Suprapubic skin (tissue), 4 donors: ENCODE data around the gene SULF2. TPM values are rescaled to one million over a fixed set of nuclear protein-coding genes. Genes with fewer than 3 reads are reported as not detected.

Experiments
- DNase-seq, 2 donors: peaks; one replicate each; pipeline ENCODE4 v3.0.0-alpha.2; 2019; ENCODE audit warnings: low spot score in 2 of 2
- H3K27ac ChIP-seq: fragments of 200-600 bp; sonication (generic); one replicate; pipeline ENCODE4 v1.5.1; 2019
- H3K27me3 ChIP-seq: fragments of 200-600 bp; sonication (generic); one replicate; pipeline ENCODE4 v1.5.1; 2019
- H3K36me3 ChIP-seq: fragments of 200-600 bp; sonication (generic); one replicate; pipeline ENCODE4 v1.5.1; 2019
- H3K4me1 ChIP-seq: fragments of 200-600 bp; sonication (generic); one replicate; pipeline ENCODE4 v1.5.1; 2019
- H3K4me3 ChIP-seq: fragments of 200-600 bp; sonication (generic); one replicate; pipeline ENCODE4 v1.5.1; 2019; ENCODE audit warnings: mild to moderate bottlenecking
- H3K9me3 ChIP-seq: fragments of 200-600 bp; sonication (generic); one replicate; pipeline ENCODE4 v1.5.1; 2019
- CTCF ChIP-seq, 2 donors: fragments of 200-600 bp in 1 of 2; fragments of 450-650 bp in 1 of 2; sonication (generic) in 1 of 2; IDR thresholded peaks; one replicate each; pipeline ENCODE4 v1.5.1; 2016 to 2019; ENCODE audit warnings: antibody characterized with exemption in 2 of 2, mild to moderate bottlenecking in 1 of 2, moderate library complexity in 1 of 2
- EP300 ChIP-seq: sonication (generic); formaldehyde crosslinking; IDR thresholded peaks from one replicate; pipeline ENCODE4 v1.6.1; 2017; ENCODE audit warnings: antibody characterized with exemption
- POLR2A ChIP-seq, 2 donors: fragments of 450-650 bp; IDR thresholded peaks; one replicate each; pipeline ENCODE4 v1.6.1; 2017; ENCODE audit warnings: antibody characterized with exemption in 2 of 2, mild to moderate bottlenecking in 2 of 2, moderate library complexity in 2 of 2
- POLR2AphosphoS5 ChIP-seq, 3 donors: sonication (generic); formaldehyde crosslinking; IDR thresholded peaks; one replicate each; pipeline ENCODE4 v1.6.1; 2017; ENCODE audit warnings: antibody characterized with exemption in 3 of 3
- WGBS: methylation state at CpG from one replicate; pipeline ENCODE4 v1.1.5; 2018; 5-methylcytosine and 5-hydroxymethylcytosine counted together
- total RNA-seq, 4 donors: library from RNA; depleted of rRNA; stranded (reverse); fragments of >200 nt; gene quantifications; one replicate each; pipeline ENCODE4 v1.1.0, GENCODE V29; 2016

The SULF2 gene
- total RNA-seq, 4 donors from 2014 or later: 28.4 to 95.4 (median 57.5) TPM

DNA sequence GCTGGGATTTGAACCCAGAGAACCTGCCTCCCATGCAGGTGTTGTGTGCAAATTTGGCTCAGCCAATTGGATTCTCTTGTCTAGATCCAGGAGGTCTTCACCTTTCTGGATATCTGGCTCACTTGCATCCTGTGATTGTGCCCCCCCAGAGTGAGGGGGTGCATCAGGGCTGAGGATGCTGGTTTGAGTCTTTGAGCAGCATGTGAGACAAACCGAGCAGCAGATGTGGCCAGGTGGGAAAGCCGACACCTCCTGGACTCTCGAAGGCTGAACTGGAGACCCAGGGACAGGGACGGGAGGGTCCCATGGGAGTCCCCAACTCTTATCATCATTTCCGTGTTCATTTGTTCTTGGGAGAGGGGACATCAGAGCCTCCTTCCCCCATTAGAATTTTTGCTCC, 30.6 kb upstream of the SULF2 start:
- no peaks in the 10 kb centered on the region for H3K9me3 ChIP-seq
- DNase-seq: no peak
- TF ChIP-seq POLR2A (IDR thresholded peaks at IDR 0.05) (no peak), EP300 (no peak), CTCF (IDR thresholded peaks at IDR 0.05) (no peak), POLR2AphosphoS5 (IDR thresholded peaks at IDR 0.05) (no peak)
- H3K36me3 ChIP-seq: no peaks in the 10 kb centered on the region
- H3K27ac ChIP-seq: no peak overlapping the region
- H3K4me3 ChIP-seq: no peak overlapping the region
- peaks cover 42% of the 10 kb centered on the region for H3K27me3 ChIP-seq
- WGBS: 92% methylated on average over 5 of the region's 5 CpGs
- H3K4me1 ChIP-seq: no peaks in the 10 kb centered on the region

GRCh38 chr20:47815416-47815806, 30.1 kb upstream of the SULF2 start:
- H3K27ac ChIP-seq: no peak overlapping the region

GRCh38 chr20:47814632-47815415, 29.5 kb upstream of the SULF2 start:
- DNase-seq: no peak
- H3K27ac ChIP-seq: no peak overlapping the region
- peaks cover 5% of the 10 kb centered on the region for H3K4me1 ChIP-seq
- H3K4me3 ChIP-seq: no peak overlapping the region
- TF ChIP-seq EP300 (no peak), CTCF (IDR thresholded peaks at IDR 0.05) (no peak), POLR2A (IDR thresholded peaks at IDR 0.05) (no peak), POLR2AphosphoS5 (IDR thresholded peaks at IDR 0.05) (no peak)
- no peaks in the 10 kb centered on the region for H3K36me3 ChIP-seq
- H3K9me3 ChIP-seq: no peaks in the 10 kb centered on the region
- 68% methylated on average over 4 of the region's 4 CpGs for WGBS
- H3K27me3 ChIP-seq: peaks cover 41% of the 10 kb centered on the region

More at GRCh38 chr20:47815416-47815806, 30.1 kb upstream of the SULF2 start:
- Histone ChIP-seq H3K4me1 (no peaks in the 10 kb centered on the region), H3K9me3 (no peaks in the 10 kb centered on the region), H3K27me3 (peaks cover 40% of the 10 kb centered on the region), H3K4me3 (no peak overlapping the region), H3K36me3 (no peaks in the 10 kb centered on the region)
- no peak for DNase-seq
- WGBS: 80% methylated on average over 3 of the region's 3 CpGs
- no peak for TF ChIP-seq POLR2AphosphoS5 (IDR thresholded peaks at IDR 0.05)
- no peak for TF ChIP-seq POLR2A (IDR thresholded peaks at IDR 0.05)
- TF ChIP-seq EP300: no peak
- no peak for TF ChIP-seq CTCF (IDR thresholded peaks at IDR 0.05)

DNA sequence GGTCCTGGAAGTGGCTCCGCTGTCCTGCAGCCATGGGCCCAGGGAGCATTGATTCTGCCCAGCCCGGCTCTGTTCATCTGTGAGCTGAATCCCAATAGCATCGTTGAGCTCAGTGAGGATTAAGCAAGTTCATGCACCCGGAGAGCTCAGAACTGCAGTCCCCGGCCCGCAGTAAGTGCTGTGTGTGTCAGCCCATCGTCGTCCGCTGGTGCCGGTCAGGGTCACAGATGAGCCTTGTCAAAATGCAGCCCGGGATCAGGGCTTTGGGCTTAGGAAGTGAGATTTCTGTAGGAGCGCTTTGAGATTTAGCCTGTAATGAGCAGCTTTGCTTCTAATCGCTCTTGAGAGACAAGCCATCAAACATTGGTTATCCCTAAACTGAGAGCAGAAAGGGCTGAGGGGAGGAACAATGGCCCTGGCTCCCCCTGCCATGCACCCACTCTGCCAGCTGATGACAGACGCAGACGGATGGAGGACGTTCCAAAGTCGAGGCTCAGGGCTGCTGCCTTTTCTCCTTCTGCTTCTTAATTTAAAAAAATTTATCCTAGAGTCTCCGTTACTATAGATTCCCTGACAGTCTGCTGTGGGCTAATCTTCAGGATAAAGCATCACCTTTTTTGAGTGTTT, 25.6 kb upstream of the SULF2 start:
- peaks cover 37% of the 10 kb centered on the region for H3K27me3 ChIP-seq

DNA sequence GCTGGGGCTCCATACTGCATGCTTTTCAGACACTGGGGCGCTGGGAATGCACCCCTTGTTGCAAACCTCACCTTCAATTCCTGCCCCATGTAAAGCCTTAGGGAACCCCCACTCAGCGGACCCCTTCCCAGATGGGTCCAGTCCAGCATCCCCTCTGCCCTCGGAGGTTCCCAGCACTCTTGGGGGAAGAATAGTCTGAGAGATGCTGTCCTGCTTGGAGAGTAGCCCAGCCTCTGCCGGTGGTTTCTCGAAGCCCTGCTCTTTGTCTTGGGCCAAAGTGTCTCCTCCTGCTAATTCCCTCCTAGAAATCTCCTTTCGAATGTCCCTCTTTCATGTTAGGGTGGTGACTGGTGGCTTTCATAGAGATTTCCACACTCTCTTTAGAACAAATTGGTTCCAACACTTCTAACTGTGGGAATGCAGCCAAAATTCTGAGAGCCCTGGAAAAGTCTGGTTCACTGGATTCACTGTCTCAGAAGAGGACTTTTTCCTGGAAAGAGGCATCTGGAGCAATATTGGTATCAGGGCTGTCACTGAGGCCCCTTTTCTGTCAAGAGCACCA, 24.9 kb upstream of the SULF2 start:
- H3K27ac ChIP-seq: no peak overlapping the region
- H3K27me3 ChIP-seq: peaks cover 36% of the 10 kb centered on the region
- DNase-seq: no peak

More for the DNA sequence above, 25.6 kb upstream of the SULF2 start:
- Histone ChIP-seq H3K36me3 (no peaks in the 10 kb centered on the region), H3K4me1 (peaks cover 14% of the 10 kb centered on the region), H3K4me3 (no peak overlapping the region), H3K27ac (no peak overlapping the region), H3K9me3 (no peaks in the 10 kb centered on the region)
- 81% methylated on average over 15 of the region's 18 CpGs for WGBS
- TF ChIP-seq POLR2A (IDR thresholded peaks at IDR 0.05): no peak
- no peak for DNase-seq

More for the DNA sequence above, 24.9 kb upstream of the SULF2 start:
- TF ChIP-seq POLR2AphosphoS5 (IDR thresholded peaks at IDR 0.05) (no peak), CTCF (IDR thresholded peaks at IDR 0.05) (no peak), EP300 (no peak), POLR2A (IDR thresholded peaks at IDR 0.05) (no peak)
- Histone ChIP-seq H3K36me3 (no peaks in the 10 kb centered on the region), H3K4me1 (peaks cover 14% of the 10 kb centered on the region), H3K9me3 (no peaks in the 10 kb centered on the region), H3K4me3 (no peak overlapping the region)
- WGBS: 51% methylated on average over 6 of the region's 6 CpGs
